ENCODE data around the gene NAALADL2. TPM values are rescaled to one million over a fixed set of nuclear protein-coding genes. Genes with fewer than 3 reads are reported as not detected.

The NAALADL2 gene
- polyA plus RNA-seq, 3 donors = not detected

GRCh38 chr3:175670557-175670956 lies 811.4 kb downstream of the NAALADL2 start:
- Histone ChIP-seq H3K4me2 (replicated peaks; ENCODE audit: extremely low read depth, low read length, poor library complexity, severe bottlenecking) (no peak overlapping the region), H3K36me3 (replicated peaks in 1 of 2; ENCODE audit: control insufficient read depth in 1 of 2, insufficient read depth in 2 of 2, low read length in 2 of 2) (no peaks in the 10 kb centered on the region), H3K27ac (ENCODE audit: low read depth in 1 of 2, low read length in 2 of 2) (no peak overlapping the region), H3K79me2 (ENCODE audit: insufficient read depth, low read length) (no peaks in the 10 kb centered on the region), H3K9ac (ENCODE audit: insufficient read depth, low read length, poor library complexity, severe bottlenecking) (no peak overlapping the region), H3K27me3 (ENCODE audit: control insufficient read depth in 2 of 2, insufficient read depth in 2 of 2, low read length in 2 of 2) (no peaks in the 10 kb centered on the region), H3K4me1 (ENCODE audit: control insufficient read depth in 1 of 2, insufficient read depth in 2 of 2, low read length in 2 of 2) (no peaks in the 10 kb centered on the region), H4K20me1 (ENCODE audit: insufficient read depth, low read length) (no peaks in the 10 kb centered on the region), H3K9me3 (replicated peaks in 1 of 2; ENCODE audit: control insufficient read depth in 1 of 2, insufficient read depth in 1 of 2, low read length in 2 of 2) (peaks cover 0 to 7% of the 10 kb centered on the region in 2 donors), H3K4me3 (replicated peaks in 1 of 3; ENCODE audit: low read depth in 2 of 3, low read length in 3 of 3) (no peak overlapping the region), H2AFZ (ENCODE audit: insufficient read depth, low read depth, low read length, poor library complexity, severe bottlenecking) (no peak overlapping the region)
- no CpG with 5 or more reads among the region's 3 CpGs for WGBS (ENCODE audit: insufficient coverage)
- Mint-ChIP-seq H3K27ac (no peak overlapping the region), H3K9me3 (peaks cover 0 to 9% (median 4%) of the 10 kb centered on the region in 7 donors), H3K36me3 (no peaks in the 10 kb centered on the region), H3K4me1 (no peaks in the 10 kb centered on the region), H3K4me3 (no peak overlapping the region), H3K27me3 (ENCODE audit: low read depth in 3 of 3) (peaks cover 0 to 1% (median 0%) of the 10 kb centered on the region in 3 donors)
- no peak for DNase-seq
- TF ChIP-seq CTCF (IDR thresholded peaks at IDR 0.05) = no peak
- intact Hi-C loops (cut with micrococcal nuclease) = no loop called here

- no peaks in the 10 kb centered on the region for H3K79me2 ChIP-seq (ENCODE audit: insufficient read depth, low read length)
- no peaks in the 10 kb centered on the region for H4K20me1 ChIP-seq (ENCODE audit: insufficient read depth, low read length)
- no CpG with 5 or more reads among the region's 6 CpGs for WGBS (ENCODE audit: insufficient coverage)
- intact Hi-C loops (cut with micrococcal nuclease) = no loop called here
- Mint-ChIP-seq H3K9me3 (peaks cover 0 to 6% (median 4%) of the 10 kb centered on the region in 7 donors), H3K4me1 (no peaks in the 10 kb centered on the region), H3K36me3 (no peaks in the 10 kb centered on the region), H3K27me3 (ENCODE audit: low read depth in 3 of 3) (peaks cover 0 to 1% (median 0%) of the 10 kb centered on the region in 3 donors), H3K27ac (no peak overlapping the region), H3K4me3 (no peak overlapping the region)
- no peak overlapping the region for H3K4me2 ChIP-seq (replicated peaks; ENCODE audit: extremely low read depth, low read length, poor library complexity, severe bottlenecking)
- H3K9ac ChIP-seq (ENCODE audit: insufficient read depth, low read length, poor library complexity, severe bottlenecking) = no peak overlapping the region
- no peak overlapping the region for H2AFZ ChIP-seq (ENCODE audit: insufficient read depth, low read depth, low read length, poor library complexity, severe bottlenecking)
- no peak overlapping the region for H3K4me3 ChIP-seq (replicated peaks in 1 of 3; ENCODE audit: low read depth in 2 of 3, low read length in 3 of 3)
- H3K36me3 ChIP-seq (replicated peaks in 1 of 2; ENCODE audit: control insufficient read depth in 1 of 2, insufficient read depth in 2 of 2, low read length in 2 of 2) = no peaks in the 10 kb centered on the region
- TF ChIP-seq CTCF (IDR thresholded peaks at IDR 0.05) = no peak
- DNase-seq = no peak
- H3K27ac ChIP-seq (ENCODE audit: low read depth in 1 of 2, low read length in 2 of 2) = no peak overlapping the region
- no peaks in the 10 kb centered on the region for H3K4me1 ChIP-seq (ENCODE audit: control insufficient read depth in 1 of 2, insufficient read depth in 2 of 2, low read length in 2 of 2)
- H3K27me3 ChIP-seq (ENCODE audit: control insufficient read depth in 2 of 2, insufficient read depth in 2 of 2, low read length in 2 of 2) = no peaks in the 10 kb centered on the region
- peaks cover 5 to 8% of the 10 kb centered on the region in 2 donors for H3K9me3 ChIP-seq (replicated peaks in 1 of 2; ENCODE audit: control insufficient read depth in 1 of 2, insufficient read depth in 1 of 2, low read length in 2 of 2)
Observed at GRCh38 chr3:175672119-175672689, 813.1 kb downstream of the NAALADL2 start.

Measured in CD14-positive monocyte (primary cell).